Measurements from ENCODE around the gene UST.
"Not testable (repeated sequence)": the region's sequence is repeated elsewhere in the genome, so short reads cannot be mapped to it uniquely, and the experiment has no call there.

UST gene

DNA sequence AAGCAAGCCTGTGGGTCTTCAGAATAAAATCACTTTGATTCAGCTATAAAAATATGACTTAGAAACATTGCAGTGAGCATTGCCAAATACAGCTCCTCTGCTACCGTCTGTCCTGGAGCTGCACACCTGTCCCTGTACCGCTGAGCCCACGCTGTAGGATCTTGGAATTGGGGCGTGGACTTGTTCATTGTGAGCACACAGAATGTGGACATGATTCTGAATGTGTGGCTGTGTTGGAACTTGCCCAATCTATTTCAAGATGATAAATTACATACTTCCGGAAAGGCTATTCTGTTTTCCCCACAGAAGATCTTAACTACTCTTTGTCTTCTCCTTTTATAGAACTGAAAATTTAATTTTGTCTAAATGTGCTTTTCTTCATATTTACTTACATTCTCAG, 107.3 kb downstream of the UST start:
- no peak overlapping the region for H3K4me3 ChIP-seq (ENCODE audit: extremely low read depth, insufficient read depth, low read length, poor library complexity, severe bottlenecking)
- H3K27ac ChIP-seq (ENCODE audit: low read depth, low read length, severe bottlenecking), result no peak overlapping the region
- H3K36me3 ChIP-seq (ENCODE audit: control insufficient read depth, insufficient read depth, low read length), result no peaks in the 10 kb centered on the region
- no peaks in the 10 kb centered on the region for H3K4me1 ChIP-seq (ENCODE audit: control insufficient read depth, insufficient read depth, low read length, poor library complexity, severe bottlenecking)
- no peaks in the 10 kb centered on the region for H3K9me3 ChIP-seq (ENCODE audit: control insufficient read depth, low read length)
- WGBS, 2 experiments (ENCODE audit: insufficient coverage in 2 of 2), result 79 to 88% methylated on average over 4 of the region's 5 CpGs

- no peaks in the 10 kb centered on the region for H3K4me1 ChIP-seq (ENCODE audit: control insufficient read depth, insufficient read depth, low read length, poor library complexity, severe bottlenecking)
- H3K4me3 ChIP-seq (ENCODE audit: extremely low read depth, insufficient read depth, low read length, poor library complexity, severe bottlenecking), result no peak overlapping the region
- 51 to 64% methylated on average over 4 to 9 of the region's 11 CpGs for WGBS, 2 experiments (ENCODE audit: insufficient coverage in 2 of 2)
- H3K27ac ChIP-seq (ENCODE audit: low read depth, low read length, severe bottlenecking), result no peak overlapping the region
- no peaks in the 10 kb centered on the region for H3K36me3 ChIP-seq (ENCODE audit: control insufficient read depth, insufficient read depth, low read length)
- no peaks in the 10 kb centered on the region for H3K9me3 ChIP-seq (ENCODE audit: control insufficient read depth, low read length)
Measured at GRCh38 chr6:148854992-148855391, 108.2 kb downstream of the UST start.

- Histone ChIP-seq H3K4me1 (ENCODE audit: control insufficient read depth, insufficient read depth, low read length, poor library complexity, severe bottlenecking) (no peaks in the 10 kb centered on the region), H3K9me3 (ENCODE audit: control insufficient read depth, low read length) (no peaks in the 10 kb centered on the region), H3K36me3 (ENCODE audit: control insufficient read depth, insufficient read depth, low read length) (no peaks in the 10 kb centered on the region), H3K27ac (ENCODE audit: low read depth, low read length, severe bottlenecking) (no peak overlapping the region), H3K4me3 (ENCODE audit: extremely low read depth, insufficient read depth, low read length, poor library complexity, severe bottlenecking) (no peak overlapping the region)
- 93 to 95% methylated on average over 3 of the region's 7 CpGs for WGBS, 2 experiments (ENCODE audit: insufficient coverage in 2 of 2)
Measured at GRCh38 chr6:148855744-148856143, 108.9 kb downstream of the UST start.

GRCh38 chr6:148857798-148858390, 111.1 kb downstream of the UST start:
- no peaks in the 10 kb centered on the region for H3K9me3 ChIP-seq (ENCODE audit: control insufficient read depth, low read length)
- 83 to 88% methylated on average over 2 of the region's 3 CpGs for WGBS, 2 experiments (ENCODE audit: insufficient coverage in 2 of 2)
- H3K4me3 ChIP-seq (ENCODE audit: extremely low read depth, insufficient read depth, low read length, poor library complexity, severe bottlenecking), result no peak overlapping the region
- no peak overlapping the region for H3K27ac ChIP-seq (ENCODE audit: low read depth, low read length, severe bottlenecking)
- H3K4me1 ChIP-seq (ENCODE audit: control insufficient read depth, insufficient read depth, low read length, poor library complexity, severe bottlenecking), result no peaks in the 10 kb centered on the region
- H3K36me3 ChIP-seq (ENCODE audit: control insufficient read depth, insufficient read depth, low read length), result no peaks in the 10 kb centered on the region

- not testable (repeated sequence) for H3K36me3 ChIP-seq (ENCODE audit: control insufficient read depth, insufficient read depth, low read length); H3K4me3 ChIP-seq (ENCODE audit: extremely low read depth, insufficient read depth, low read length, poor library complexity, severe bottlenecking); H3K9me3 ChIP-seq (ENCODE audit: control insufficient read depth, low read length); H3K27ac ChIP-seq (ENCODE audit: low read depth, low read length, severe bottlenecking); H3K4me1 ChIP-seq (ENCODE audit: control insufficient read depth, insufficient read depth, low read length, poor library complexity, severe bottlenecking)
- WGBS, 2 experiments (ENCODE audit: insufficient coverage in 2 of 2), result 74 to 79% methylated on average over 13 to 14 of the region's 16 CpGs
Measured at GRCh38 chr6:148864132-148864531, 117.3 kb downstream of the UST start.

DNA sequence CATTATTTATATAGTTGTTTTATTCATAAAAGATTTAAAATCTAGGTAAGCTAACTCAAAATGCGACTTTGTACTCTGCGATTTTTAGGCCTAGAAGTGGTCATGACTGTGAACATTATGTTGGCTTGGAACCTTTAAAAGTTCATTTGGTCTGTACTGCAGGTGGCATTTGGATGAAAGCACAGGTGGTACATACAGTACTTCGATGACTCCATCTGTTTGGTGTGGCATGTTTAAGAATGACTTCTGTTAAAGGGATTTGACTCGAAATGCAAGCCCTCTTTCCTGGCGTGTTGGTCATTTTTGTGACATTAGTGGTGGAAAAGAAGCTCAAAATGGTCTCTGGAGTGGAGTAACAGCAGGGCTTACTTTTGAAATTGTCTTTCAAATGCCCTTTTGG, 118.1 kb downstream of the UST start:
- Histone ChIP-seq H3K36me3 (ENCODE audit: control insufficient read depth, insufficient read depth, low read length) (no peaks in the 10 kb centered on the region), H3K9me3 (ENCODE audit: control insufficient read depth, low read length) (no peaks in the 10 kb centered on the region), H3K4me1 (ENCODE audit: control insufficient read depth, insufficient read depth, low read length, poor library complexity, severe bottlenecking) (peaks cover 13% of the 10 kb centered on the region), H3K4me3 (ENCODE audit: extremely low read depth, insufficient read depth, low read length, poor library complexity, severe bottlenecking) (no peak overlapping the region), H3K27ac (ENCODE audit: low read depth, low read length, severe bottlenecking) (no peak overlapping the region)
- WGBS, 2 experiments (ENCODE audit: insufficient coverage in 2 of 2), result 97% methylated on average over 4 to 5 of the region's 5 CpGs

DNA sequence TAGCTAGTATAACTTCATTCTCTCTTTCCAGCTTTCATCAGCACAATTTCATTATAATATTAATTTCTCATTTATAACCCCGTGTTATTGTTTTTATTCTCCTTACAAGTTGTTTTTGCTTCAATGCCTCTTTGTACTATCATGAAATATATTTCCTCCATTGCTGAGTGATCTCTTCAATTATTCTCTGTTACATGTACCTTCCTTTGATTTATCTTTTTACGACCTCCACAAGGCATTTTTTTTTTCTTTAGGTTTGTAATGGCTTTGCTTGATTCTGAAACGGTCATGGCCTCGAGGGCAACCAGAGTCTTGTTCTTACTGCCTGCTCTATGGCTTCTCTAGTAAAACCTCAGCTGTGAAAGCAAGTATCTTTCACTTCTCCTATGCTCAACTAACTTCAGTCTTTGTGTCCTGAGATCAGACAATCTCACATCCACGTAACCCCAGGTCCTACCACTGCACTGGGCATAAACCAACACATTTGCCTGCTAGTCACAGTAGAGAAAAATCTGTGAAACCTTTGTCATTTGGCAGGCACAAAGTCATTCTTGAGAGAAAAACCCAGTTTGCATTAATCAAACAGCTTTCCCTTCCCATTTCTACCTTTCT, 119.9 kb downstream of the UST start:
- H3K4me1 ChIP-seq (ENCODE audit: control insufficient read depth, insufficient read depth, low read length, poor library complexity, severe bottlenecking), result peaks cover 14% of the 10 kb centered on the region
- WGBS, 2 experiments (ENCODE audit: insufficient coverage in 2 of 2), result 82 to 95% methylated on average over 4 of the region's 5 CpGs
- no peaks in the 10 kb centered on the region for H3K36me3 ChIP-seq (ENCODE audit: control insufficient read depth, insufficient read depth, low read length)
- H3K9me3 ChIP-seq (ENCODE audit: control insufficient read depth, low read length), result no peaks in the 10 kb centered on the region
- no peak overlapping the region for H3K4me3 ChIP-seq (ENCODE audit: extremely low read depth, insufficient read depth, low read length, poor library complexity, severe bottlenecking)
- H3K27ac ChIP-seq (ENCODE audit: low read depth, low read length, severe bottlenecking), result no peak overlapping the region

DNA sequence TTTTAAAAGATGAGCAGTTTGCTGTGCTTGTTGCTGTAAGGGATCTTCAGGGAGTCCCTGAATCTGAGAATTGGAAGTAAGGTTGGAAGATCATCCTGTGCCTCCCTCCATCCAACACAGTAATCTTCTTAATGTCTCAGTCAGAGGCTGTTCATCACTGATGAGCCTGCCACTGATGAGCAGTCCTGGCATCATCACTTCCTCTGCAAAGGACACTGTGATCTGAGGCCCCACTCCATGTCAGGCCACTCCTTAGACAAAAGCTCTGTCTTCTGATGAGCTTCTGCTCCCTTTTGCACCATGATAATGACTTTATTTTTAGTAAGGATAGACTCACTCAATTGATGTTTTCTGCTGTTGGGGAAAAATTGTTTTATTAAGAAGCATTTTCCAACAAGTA, 121.0 kb downstream of the UST start:
- Histone ChIP-seq H3K4me3 (ENCODE audit: extremely low read depth, insufficient read depth, low read length, poor library complexity, severe bottlenecking) (no peak overlapping the region), H3K4me1 (ENCODE audit: control insufficient read depth, insufficient read depth, low read length, poor library complexity, severe bottlenecking) (peaks cover 14% of the 10 kb centered on the region), H3K36me3 (ENCODE audit: control insufficient read depth, insufficient read depth, low read length) (no peaks in the 10 kb centered on the region), H3K9me3 (ENCODE audit: control insufficient read depth, low read length) (no peaks in the 10 kb centered on the region), H3K27ac (ENCODE audit: low read depth, low read length, severe bottlenecking) (no peak overlapping the region)

GRCh38 chr6:148868314-148868713, 121.5 kb downstream of the UST start:
- no peak overlapping the region for H3K27ac ChIP-seq (ENCODE audit: low read depth, low read length, severe bottlenecking)
- no peaks in the 10 kb centered on the region for H3K36me3 ChIP-seq (ENCODE audit: control insufficient read depth, insufficient read depth, low read length)
- H3K4me3 ChIP-seq (ENCODE audit: extremely low read depth, insufficient read depth, low read length, poor library complexity, severe bottlenecking), result no peak overlapping the region
- H3K9me3 ChIP-seq (ENCODE audit: control insufficient read depth, low read length), result no peaks in the 10 kb centered on the region
- peaks cover 14% of the 10 kb centered on the region for H3K4me1 ChIP-seq (ENCODE audit: control insufficient read depth, insufficient read depth, low read length, poor library complexity, severe bottlenecking)
- WGBS, 2 experiments (ENCODE audit: insufficient coverage in 2 of 2), result 86% methylated on average over 4 of the region's 5 CpGs; no CpG with 5 or more reads in 1 of the 2 experiments

DNA sequence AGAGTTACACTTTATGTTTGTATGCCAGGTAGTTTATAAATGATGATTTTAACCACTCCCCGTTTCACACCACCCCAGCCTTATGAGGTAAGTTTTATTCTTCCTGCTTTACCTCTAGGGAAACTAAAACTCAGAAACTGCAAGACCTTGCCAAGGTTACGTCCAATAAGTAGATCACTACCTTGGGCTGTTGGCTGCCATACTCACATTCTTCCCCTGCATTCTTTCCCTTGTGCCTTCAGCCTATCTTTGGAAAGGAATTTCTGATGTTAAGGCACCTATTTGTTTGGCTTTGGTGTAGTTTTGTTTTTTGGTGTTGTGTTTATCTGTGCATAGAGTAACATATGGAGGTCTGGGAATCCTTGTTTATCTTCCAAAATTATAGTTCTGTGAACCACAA, 122.1 kb downstream of the UST start:
- no CpG with 5 or more reads among the region's 2 CpGs for WGBS, 2 experiments (ENCODE audit: insufficient coverage in 2 of 2)
- Histone ChIP-seq H3K27ac (ENCODE audit: low read depth, low read length, severe bottlenecking) (peak overlapping the region; percentile 55), H3K36me3 (ENCODE audit: control insufficient read depth, insufficient read depth, low read length) (no peaks in the 10 kb centered on the region), H3K9me3 (ENCODE audit: control insufficient read depth, low read length) (no peaks in the 10 kb centered on the region), H3K4me1 (ENCODE audit: control insufficient read depth, insufficient read depth, low read length, poor library complexity, severe bottlenecking) (peaks cover 14% of the 10 kb centered on the region), H3K4me3 (ENCODE audit: extremely low read depth, insufficient read depth, low read length, poor library complexity, severe bottlenecking) (no peak overlapping the region)

DNA sequence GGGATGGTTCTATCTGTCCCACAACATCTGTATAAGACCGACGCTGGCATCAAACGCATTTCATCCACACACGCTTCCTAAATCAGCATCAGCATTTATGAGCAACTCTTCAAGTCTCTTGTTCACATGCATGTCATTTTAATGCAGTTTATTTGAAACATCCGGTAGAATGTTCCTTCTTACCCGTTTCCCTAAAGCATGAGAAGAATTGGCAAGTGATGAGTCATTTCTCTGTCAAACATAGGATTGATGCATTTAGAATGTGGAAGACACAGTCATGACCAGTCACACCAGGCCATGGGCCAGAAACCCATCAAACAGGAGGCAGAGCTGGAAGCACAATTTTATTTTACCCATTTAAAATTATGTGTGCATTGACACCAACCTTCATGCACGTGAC, 122.8 kb downstream of the UST start:
- peak overlapping the region; percentile 55 for H3K27ac ChIP-seq (ENCODE audit: low read depth, low read length, severe bottlenecking)
- H3K4me3 ChIP-seq (ENCODE audit: extremely low read depth, insufficient read depth, low read length, poor library complexity, severe bottlenecking), result no peak overlapping the region
- WGBS, 2 experiments (ENCODE audit: insufficient coverage in 2 of 2), result 96 to 99% methylated on average over 5 of the region's 7 CpGs
- no peaks in the 10 kb centered on the region for H3K36me3 ChIP-seq (ENCODE audit: control insufficient read depth, insufficient read depth, low read length)
- peaks cover 14% of the 10 kb centered on the region for H3K4me1 ChIP-seq (ENCODE audit: control insufficient read depth, insufficient read depth, low read length, poor library complexity, severe bottlenecking)
- H3K9me3 ChIP-seq (ENCODE audit: control insufficient read depth, low read length), result no peaks in the 10 kb centered on the region
